GM12878 (cell line): ENCODE measurements around the gene SHC3.

Experiments used
- CBFB ChIP-seq: IDR thresholded peaks from 2 replicates; pipeline ENCODE4 v1.6.1; 2016; ENCODE audit warnings: antibody characterized with exemption, low read depth
- CEBPB ChIP-seq, 2 experiments: fragments of 150-350 bp in 1 of 2; IDR thresholded peaks; 2 replicates each; pipeline ENCODE4 v1.6.1; 2012 to 2014; ENCODE audit warnings: low read depth in 2 of 2, low read length in 2 of 2, borderline replicate concordance in 1 of 2, inconsistent platforms in 1 of 2
- CTCF ChIP-seq, 3 experiments: IDR thresholded peaks in 2 of 3; conservative IDR thresholded peaks in 1 of 3; 2 replicates each; pipeline ENCODE4 v1.5.1; 2011; ENCODE audit warnings: low read depth in 3 of 3, low read length in 3 of 3, mild to moderate bottlenecking in 3 of 3, control low read depth in 2 of 3, moderate library complexity in 2 of 3, inconsistent platforms in 1 of 3, mixed read lengths in 1 of 3; ENCODE audit not compliant: control insufficient read depth in 2 of 3, insufficient read depth in 1 of 3; ENCODE audit errors: extremely low read depth in 1 of 3
- EGR1 ChIP-seq, 2 experiments: IDR thresholded peaks; 1 replicate in 1 of 2; 2 replicates in 1 of 2; pipeline ENCODE4 v1.6.1; 2011 to 2012; ENCODE audit warnings: low read depth in 2 of 2, low read length in 2 of 2, borderline replicate concordance in 1 of 2, mild to moderate bottlenecking in 1 of 2, moderate library complexity in 1 of 2
- HDAC2 ChIP-seq: fragments of 200-600 bp; sonication (generic); IDR thresholded peaks from 2 replicates; pipeline ENCODE4 v1.6.1; 2017
- HDAC6 ChIP-seq: fragments of 200-600 bp; sonication (generic); IDR thresholded peaks from one replicate; pipeline ENCODE4 v1.8.0; 2017; ENCODE audit warnings: antibody characterized with exemption; ENCODE audit not compliant: unreplicated experiment
- IKZF2 ChIP-seq, 2 experiments: fragments of 450-650 bp; IDR thresholded peaks; 2 replicates each; pipeline ENCODE4 v1.6.1; 2017; ENCODE audit warnings: mild to moderate bottlenecking in 2 of 2, moderate library complexity in 2 of 2
- IRF3 ChIP-seq: fragments of 450-650 bp; IDR thresholded peaks from 2 replicates; pipeline ENCODE4 v1.6.1; 2014; ENCODE audit warnings: mild to moderate bottlenecking
- NR2C1 ChIP-seq: fragments of 450-650 bp; IDR thresholded peaks from 2 replicates; pipeline ENCODE4 v1.6.1; 2017; ENCODE audit warnings: antibody characterized with exemption, mild to moderate bottlenecking, moderate library complexity
- POLR2AphosphoS5 ChIP-seq: IDR thresholded peaks from 2 replicates; pipeline ENCODE4 v1.6.1; 2011; ENCODE audit warnings: mild to moderate bottlenecking, low read length, inconsistent platforms
- RAD21 ChIP-seq: IDR thresholded peaks from 2 replicates; pipeline ENCODE4 v1.6.1; 2011; ENCODE audit warnings: mild to moderate bottlenecking, low read depth, low read length, moderate library complexity; ENCODE audit not compliant: insufficient read depth
- RBBP5 ChIP-seq: fragments of 200-600 bp; sonication (generic); conservative IDR thresholded peaks from 2 replicates; pipeline ENCODE4 v1.6.1; 2016
- YY1 ChIP-seq: IDR thresholded peaks from 2 replicates; pipeline ENCODE4 v1.6.1; 2011; ENCODE audit warnings: low read depth, mild to moderate bottlenecking, low read length
- ZBTB33 ChIP-seq: fragments of 450-650 bp; IDR thresholded peaks from 2 replicates; pipeline ENCODE4 v1.6.1; 2017; ENCODE audit warnings: mild to moderate bottlenecking

GRCh38 chr9:89223396-89223977 lies 44.9 kb upstream of the SHC3 start:
- no peak for TF ChIP-seq YY1
- no peak for TF ChIP-seq NR2C1
- TF ChIP-seq HDAC2, result no peak
- TF ChIP-seq IRF3, result no peak
- no peak for TF ChIP-seq CTCF (IDR thresholded peaks at IDR 0.05 in 2 of 3, conservative IDR thresholded peaks at IDR 0.05 in 1 of 3; ENCODE audit: control insufficient read depth in 2 of 3, extremely low read depth in 1 of 3, insufficient read depth in 1 of 3, low read depth in 3 of 3, low read length in 3 of 3)
- TF ChIP-seq HDAC6, result no peak
- TF ChIP-seq ZBTB33, result no peak
- TF ChIP-seq CBFB, result no peak
- TF ChIP-seq RAD21, result no peak
- no peak for TF ChIP-seq RBBP5
- no peak for TF ChIP-seq POLR2AphosphoS5
- TF ChIP-seq EGR1 (IDR thresholded peaks at IDR 0.05; ENCODE audit: borderline replicate concordance in 1 of 2, low read depth in 2 of 2, low read length in 2 of 2), result no peak
- no peak for TF ChIP-seq IKZF2 (IDR thresholded peaks at IDR 0.05)
- no peak for TF ChIP-seq CEBPB (IDR thresholded peaks at IDR 0.05; ENCODE audit: borderline replicate concordance in 1 of 2, low read depth in 2 of 2, low read length in 2 of 2)
